ENCODE measurements around the gene SPHK2.
"Not testable (repeated sequence)": the region's sequence is repeated elsewhere in the genome, so short reads cannot be mapped to it uniquely, and the experiment has no call there.

Gene SPHK2

DNA sequence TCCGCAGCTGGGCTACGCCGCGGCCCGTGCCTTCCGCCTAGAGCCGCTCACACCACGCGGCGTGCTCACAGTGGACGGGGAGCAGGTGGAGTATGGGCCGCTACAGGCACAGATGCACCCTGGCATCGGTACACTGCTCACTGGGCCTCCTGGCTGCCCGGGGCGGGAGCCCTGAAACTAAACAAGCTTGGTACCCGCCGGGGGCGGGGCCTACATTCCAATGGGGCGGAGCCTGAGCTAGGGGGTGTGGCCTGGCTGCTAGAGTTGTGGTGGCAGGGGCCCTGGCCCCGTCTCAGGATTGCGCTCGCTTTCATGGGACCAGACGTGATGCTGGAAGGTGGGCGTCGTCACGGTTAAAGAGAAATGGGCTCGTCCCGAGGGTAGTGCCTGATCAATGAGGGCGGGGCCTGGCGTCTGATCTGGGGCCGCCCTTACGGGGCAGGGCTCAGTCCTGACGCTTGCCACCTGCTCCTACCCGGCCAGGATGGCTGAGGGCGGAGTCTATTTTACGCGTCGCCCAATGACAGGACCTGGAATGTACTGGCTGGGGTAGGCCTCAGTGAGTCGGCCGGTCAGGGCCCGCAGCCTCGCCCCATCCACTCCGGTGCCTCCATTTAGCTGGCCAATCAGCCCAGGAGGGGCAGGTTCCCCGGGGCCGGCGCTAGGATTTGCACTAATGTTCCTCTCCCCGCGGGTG is 10.4 kb downstream of the SPHK2 start:
- no peaks in the 10 kb centered on the region for H3K27me3 ChIP-seq (ENCODE audit: insufficient read depth, poor library complexity, severe bottlenecking)
- H3K27ac ChIP-seq (replicated peaks) = no peak overlapping the region
- no peak for DNase-seq (ENCODE audit: low read depth in 1 of 2, low spot score in 1 of 2)
- H3K4me3 ChIP-seq (replicated peaks; ENCODE audit: insufficient read depth, low read length) = no peak overlapping the region
- TF ChIP-seq, protein P1, sequence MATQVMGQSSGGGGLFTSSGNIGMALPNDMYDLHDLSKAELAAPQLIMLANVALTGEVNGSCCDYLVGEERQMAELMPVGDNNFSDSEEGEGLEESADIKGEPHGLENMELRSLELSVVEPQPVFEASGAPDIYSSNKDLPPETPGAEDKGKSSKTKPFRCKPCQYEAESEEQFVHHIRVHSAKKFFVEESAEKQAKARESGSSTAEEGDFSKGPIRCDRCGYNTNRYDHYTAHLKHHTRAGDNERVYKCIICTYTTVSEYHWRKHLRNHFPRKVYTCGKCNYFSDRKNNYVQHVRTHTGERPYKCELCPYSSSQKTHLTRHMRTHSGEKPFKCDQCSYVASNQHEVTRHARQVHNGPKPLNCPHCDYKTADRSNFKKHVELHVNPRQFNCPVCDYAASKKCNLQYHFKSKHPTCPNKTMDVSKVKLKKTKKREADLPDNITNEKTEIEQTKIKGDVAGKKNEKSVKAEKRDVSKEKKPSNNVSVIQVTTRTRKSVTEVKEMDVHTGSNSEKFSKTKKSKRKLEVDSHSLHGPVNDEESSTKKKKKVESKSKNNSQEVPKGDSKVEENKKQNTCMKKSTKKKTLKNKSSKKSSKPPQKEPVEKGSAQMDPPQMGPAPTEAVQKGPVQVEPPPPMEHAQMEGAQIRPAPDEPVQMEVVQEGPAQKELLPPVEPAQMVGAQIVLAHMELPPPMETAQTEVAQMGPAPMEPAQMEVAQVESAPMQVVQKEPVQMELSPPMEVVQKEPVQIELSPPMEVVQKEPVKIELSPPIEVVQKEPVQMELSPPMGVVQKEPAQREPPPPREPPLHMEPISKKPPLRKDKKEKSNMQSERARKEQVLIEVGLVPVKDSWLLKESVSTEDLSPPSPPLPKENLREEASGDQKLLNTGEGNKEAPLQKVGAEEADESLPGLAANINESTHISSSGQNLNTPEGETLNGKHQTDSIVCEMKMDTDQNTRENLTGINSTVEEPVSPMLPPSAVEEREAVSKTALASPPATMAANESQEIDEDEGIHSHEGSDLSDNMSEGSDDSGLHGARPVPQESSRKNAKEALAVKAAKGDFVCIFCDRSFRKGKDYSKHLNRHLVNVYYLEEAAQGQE (IDR thresholded peaks at IDR 0.05; ENCODE audit: insufficient replicate concordance, low read depth) = no peak
- peak; percentile 48; the same call in 1 of the 2 replicates for TF ChIP-seq POLR2AphosphoS5 (IDR thresholded peaks at IDR 0.05; ENCODE audit: low read depth)

DNA sequence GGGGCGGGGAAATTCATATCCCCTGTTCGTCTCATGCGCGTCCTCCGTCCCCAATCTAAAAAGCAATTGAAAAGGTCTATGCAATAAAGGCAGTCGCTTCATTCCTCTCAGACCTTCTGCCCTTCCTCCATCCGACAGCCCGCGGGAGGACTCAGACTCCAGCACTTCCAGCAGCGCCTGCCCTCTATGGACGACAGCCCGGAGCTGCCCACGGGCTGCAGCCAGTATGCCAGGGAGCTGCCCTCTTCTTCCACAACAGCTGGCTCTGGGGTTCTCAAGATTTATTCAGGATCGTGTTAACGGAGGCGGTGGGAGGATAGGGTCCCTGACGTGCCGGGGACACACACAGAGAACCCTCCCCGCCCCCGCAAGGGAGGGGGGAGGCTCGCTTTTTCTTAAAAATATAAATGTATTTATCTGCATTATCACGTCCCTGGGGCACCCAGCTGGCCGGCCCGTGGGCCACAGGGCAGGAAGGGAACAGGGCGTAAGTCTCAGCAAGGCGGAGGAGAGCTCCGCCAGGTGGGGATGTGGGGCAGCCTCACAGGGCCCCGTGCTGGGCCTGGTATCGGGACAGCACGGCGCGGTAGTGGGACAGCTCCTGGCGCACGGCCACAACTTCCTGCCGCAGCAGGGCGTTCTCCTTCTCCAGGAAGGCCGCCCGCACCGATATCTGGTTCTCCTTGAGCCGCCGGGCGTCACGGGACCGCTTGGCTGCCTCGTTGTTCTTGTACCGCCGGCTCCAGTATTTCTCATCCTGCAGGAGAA is 11.2 kb downstream of the SPHK2 start:
- TF ChIP-seq, protein P2, sequence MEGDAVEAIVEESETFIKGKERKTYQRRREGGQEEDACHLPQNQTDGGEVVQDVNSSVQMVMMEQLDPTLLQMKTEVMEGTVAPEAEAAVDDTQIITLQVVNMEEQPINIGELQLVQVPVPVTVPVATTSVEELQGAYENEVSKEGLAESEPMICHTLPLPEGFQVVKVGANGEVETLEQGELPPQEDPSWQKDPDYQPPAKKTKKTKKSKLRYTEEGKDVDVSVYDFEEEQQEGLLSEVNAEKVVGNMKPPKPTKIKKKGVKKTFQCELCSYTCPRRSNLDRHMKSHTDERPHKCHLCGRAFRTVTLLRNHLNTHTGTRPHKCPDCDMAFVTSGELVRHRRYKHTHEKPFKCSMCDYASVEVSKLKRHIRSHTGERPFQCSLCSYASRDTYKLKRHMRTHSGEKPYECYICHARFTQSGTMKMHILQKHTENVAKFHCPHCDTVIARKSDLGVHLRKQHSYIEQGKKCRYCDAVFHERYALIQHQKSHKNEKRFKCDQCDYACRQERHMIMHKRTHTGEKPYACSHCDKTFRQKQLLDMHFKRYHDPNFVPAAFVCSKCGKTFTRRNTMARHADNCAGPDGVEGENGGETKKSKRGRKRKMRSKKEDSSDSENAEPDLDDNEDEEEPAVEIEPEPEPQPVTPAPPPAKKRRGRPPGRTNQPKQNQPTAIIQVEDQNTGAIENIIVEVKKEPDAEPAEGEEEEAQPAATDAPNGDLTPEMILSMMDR (IDR thresholded peaks at IDR 0.05; ENCODE audit: insufficient read depth, low read length) = no peak
- peak; percentile 52; the same call in 1 of the 2 replicates for TF ChIP-seq POLR2AphosphoS5 (IDR thresholded peaks at IDR 0.05; ENCODE audit: low read depth)
- DNase-seq (ENCODE audit: low read depth in 1 of 2, low spot score in 1 of 2) = no peak
- 0 out of 2 replicates have a peak overlapping the region, but pooled peaks have one; percentile 4 for H3K27ac ChIP-seq (replicated peaks)
- H3K27me3 ChIP-seq (ENCODE audit: insufficient read depth, poor library complexity, severe bottlenecking) = no peaks in the 10 kb centered on the region
- no peak overlapping the region for H3K4me3 ChIP-seq (replicated peaks; ENCODE audit: insufficient read depth, low read length)

DNA sequence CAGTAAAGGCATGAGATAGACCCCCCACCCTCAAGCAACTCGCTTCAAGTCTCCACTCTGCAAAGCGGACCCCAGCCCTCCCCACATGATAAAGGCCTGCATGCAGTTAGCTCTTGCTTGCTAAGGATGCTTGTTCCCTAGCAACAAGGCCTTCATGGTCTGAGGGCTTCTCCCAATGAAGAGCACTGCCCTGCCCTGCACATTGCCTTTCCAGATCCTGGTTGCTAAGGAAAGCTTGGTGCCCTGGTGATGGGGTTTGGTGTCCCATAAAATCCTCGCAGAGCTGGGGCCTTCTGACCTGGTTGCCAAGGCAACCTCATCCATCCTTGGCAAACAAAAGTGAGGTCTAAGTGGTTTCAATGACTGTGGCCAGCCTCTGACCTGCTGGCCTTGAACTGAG is 11.9 kb downstream of the SPHK2 start:
- Histone ChIP-seq H3K27ac (replicated peaks) (0 out of 2 replicates have a peak overlapping the region, but pooled peaks have one; percentile 4), H3K27me3 (ENCODE audit: insufficient read depth, poor library complexity, severe bottlenecking) (no peaks in the 10 kb centered on the region), H3K4me3 (replicated peaks; ENCODE audit: insufficient read depth, low read length) (no peak overlapping the region)
- no peak for TF ChIP-seq POLR2AphosphoS5 (IDR thresholded peaks at IDR 0.05; ENCODE audit: low read depth)
- TF ChIP-seq, protein P2 (IDR thresholded peaks at IDR 0.05; ENCODE audit: insufficient read depth, low read length) = no peak
- no peak for TF ChIP-seq SPI1 (IDR thresholded peaks at IDR 0.05; ENCODE audit: borderline replicate concordance, low read depth)
- no peak for TF ChIP-seq GABPA (IDR thresholded peaks at IDR 0.05; ENCODE audit: low read depth)
- TF ChIP-seq, protein P1 (IDR thresholded peaks at IDR 0.05; ENCODE audit: insufficient replicate concordance, low read depth) = no peak
- no peak for DNase-seq (ENCODE audit: low read depth in 1 of 2, low spot score in 1 of 2)

DNA sequence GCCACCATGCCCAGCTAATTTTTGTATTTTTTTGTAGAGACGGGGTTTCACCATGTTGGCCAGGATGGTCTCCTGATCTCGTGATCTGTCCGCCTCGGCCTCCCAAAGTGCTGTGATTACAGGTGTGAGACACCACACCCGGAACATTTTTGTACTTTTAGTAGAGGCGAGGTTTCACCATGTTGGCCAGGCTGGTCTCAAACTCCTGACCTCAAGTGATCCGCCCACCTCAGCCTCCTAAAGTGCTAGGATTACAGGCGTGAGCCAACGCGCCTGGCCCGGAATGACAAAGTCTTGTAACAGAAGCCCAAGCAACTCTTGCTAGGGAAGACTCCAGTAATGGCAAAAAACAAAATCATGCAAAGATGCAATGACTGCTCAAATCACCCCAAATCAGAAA is 13.0 kb downstream of the SPHK2 start:
- not testable (repeated sequence) for H3K27ac ChIP-seq (replicated peaks); H3K27me3 ChIP-seq (ENCODE audit: insufficient read depth, poor library complexity, severe bottlenecking); H3K4me3 ChIP-seq (replicated peaks; ENCODE audit: insufficient read depth, low read length); DNase-seq (ENCODE audit: low read depth in 1 of 2, low spot score in 1 of 2)
